ENCODE data around the gene JOSD1.

GRCh38 chr22:38674888-38675287 is 25.9 kb downstream of the JOSD1 start:
- TF ChIP-seq CTCF (IDR thresholded peaks at IDR 0.05) (no peak), POLR2A (IDR thresholded peaks at IDR 0.05) (no peak)

Data from gastroesophageal sphincter (tissue), 3 donors.